ENCODE measurements around the gene PRR23B.
A peak's percentile ranks its signal among the peaks of the same experiment; 100 is the strongest.

The PRR23B gene

DNA sequence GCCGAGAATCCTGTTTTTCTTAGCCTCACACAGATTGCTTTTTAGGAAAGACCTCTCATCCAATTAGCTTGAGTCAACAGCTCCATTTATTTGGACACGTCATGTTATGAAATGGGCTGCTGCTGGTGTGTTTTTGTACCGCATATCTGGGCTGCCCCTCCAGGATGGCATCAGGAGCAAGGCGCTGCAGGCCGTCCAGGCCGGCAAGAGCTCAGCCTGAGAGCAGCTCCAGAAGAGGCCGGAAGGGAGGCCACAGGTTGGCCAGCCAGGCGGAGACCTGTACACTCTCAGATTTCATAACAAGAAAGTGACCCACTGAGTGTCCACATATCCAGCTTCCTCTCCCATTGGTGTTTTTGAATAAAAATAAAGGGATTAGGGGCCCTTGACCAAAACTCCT lies 45.4 kb downstream of the PRR23B start:
- Histone ChIP-seq H3K4me2 (ENCODE audit: low read depth, low read length, poor library complexity, severe bottlenecking) (no peak overlapping the region), H3K9me2 (replicated peaks; ENCODE audit: low read depth, low read length) (no peaks in the 10 kb centered on the region), H3K4me1 (ENCODE audit: insufficient read depth, low read length, poor library complexity, severe bottlenecking) (peaks cover 10% of the 10 kb centered on the region), H3K79me2 (ENCODE audit: insufficient read depth, low read length) (no peaks in the 10 kb centered on the region), H3K4me3 (ENCODE audit: low read length, poor library complexity, severe bottlenecking) (no peak overlapping the region), H3K9me3 (ENCODE audit: insufficient read depth, low read depth, low read length) (no peaks in the 10 kb centered on the region), H3K36me3 (ENCODE audit: insufficient read depth, low read length) (no peaks in the 10 kb centered on the region), H4K20me1 (ENCODE audit: insufficient read depth, low read length, poor library complexity, severe bottlenecking) (no peaks in the 10 kb centered on the region), H3K9ac (ENCODE audit: low read depth, low read length, poor library complexity, severe bottlenecking) (no peak overlapping the region), H3K27me3 (ENCODE audit: insufficient read depth, low read length, poor library complexity, severe bottlenecking) (no peaks in the 10 kb centered on the region), H2AFZ (ENCODE audit: low read length) (no peak overlapping the region), H3F3A (ENCODE audit: low read depth) (no peaks in the 10 kb centered on the region)
- no peak for TF ChIP-seq EZH2phosphoT487 (IDR thresholded peaks at IDR 0.05; ENCODE audit: borderline replicate concordance)
- TF ChIP-seq, protein P1, sequence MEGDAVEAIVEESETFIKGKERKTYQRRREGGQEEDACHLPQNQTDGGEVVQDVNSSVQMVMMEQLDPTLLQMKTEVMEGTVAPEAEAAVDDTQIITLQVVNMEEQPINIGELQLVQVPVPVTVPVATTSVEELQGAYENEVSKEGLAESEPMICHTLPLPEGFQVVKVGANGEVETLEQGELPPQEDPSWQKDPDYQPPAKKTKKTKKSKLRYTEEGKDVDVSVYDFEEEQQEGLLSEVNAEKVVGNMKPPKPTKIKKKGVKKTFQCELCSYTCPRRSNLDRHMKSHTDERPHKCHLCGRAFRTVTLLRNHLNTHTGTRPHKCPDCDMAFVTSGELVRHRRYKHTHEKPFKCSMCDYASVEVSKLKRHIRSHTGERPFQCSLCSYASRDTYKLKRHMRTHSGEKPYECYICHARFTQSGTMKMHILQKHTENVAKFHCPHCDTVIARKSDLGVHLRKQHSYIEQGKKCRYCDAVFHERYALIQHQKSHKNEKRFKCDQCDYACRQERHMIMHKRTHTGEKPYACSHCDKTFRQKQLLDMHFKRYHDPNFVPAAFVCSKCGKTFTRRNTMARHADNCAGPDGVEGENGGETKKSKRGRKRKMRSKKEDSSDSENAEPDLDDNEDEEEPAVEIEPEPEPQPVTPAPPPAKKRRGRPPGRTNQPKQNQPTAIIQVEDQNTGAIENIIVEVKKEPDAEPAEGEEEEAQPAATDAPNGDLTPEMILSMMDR (conservative IDR thresholded peaks at IDR 0.05; ENCODE audit: low read length): no peak

DNA sequence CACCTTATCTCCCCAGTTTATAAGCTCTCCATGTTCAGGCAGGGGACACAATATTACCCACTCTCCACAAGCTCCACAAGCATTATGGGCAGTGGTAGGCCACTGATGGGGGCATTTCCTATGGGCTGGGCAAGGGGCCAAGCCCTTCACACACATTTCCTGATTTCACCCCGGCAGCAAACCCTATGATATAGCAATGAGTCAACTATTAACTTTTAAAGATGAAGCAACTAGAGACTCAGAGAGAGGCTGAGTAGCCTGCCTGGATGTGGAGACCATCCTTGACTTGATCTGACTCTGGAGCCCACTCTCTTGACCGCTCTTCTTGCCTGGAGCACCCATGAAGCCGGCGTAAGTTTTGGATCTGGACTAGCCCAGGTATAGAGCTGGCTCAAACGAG lies 46.3 kb downstream of the PRR23B start:
- Histone ChIP-seq H3K36me3 (ENCODE audit: insufficient read depth, low read length) (no peaks in the 10 kb centered on the region), H3F3A (ENCODE audit: low read depth) (no peaks in the 10 kb centered on the region), H3K79me2 (ENCODE audit: insufficient read depth, low read length) (no peaks in the 10 kb centered on the region), H3K4me1 (ENCODE audit: insufficient read depth, low read length, poor library complexity, severe bottlenecking) (peaks cover 10% of the 10 kb centered on the region), H4K20me1 (ENCODE audit: insufficient read depth, low read length, poor library complexity, severe bottlenecking) (no peaks in the 10 kb centered on the region), H3K9ac (ENCODE audit: low read depth, low read length, poor library complexity, severe bottlenecking) (no peak overlapping the region), H3K9me2 (replicated peaks; ENCODE audit: low read depth, low read length) (no peaks in the 10 kb centered on the region), H3K4me3 (ENCODE audit: low read length, poor library complexity, severe bottlenecking) (no peak overlapping the region), H2AFZ (ENCODE audit: low read length) (peak overlapping the region; percentile 7; the same call in 1 of the 2 replicates), H3K9me3 (ENCODE audit: insufficient read depth, low read depth, low read length) (no peaks in the 10 kb centered on the region), H3K27me3 (ENCODE audit: insufficient read depth, low read length, poor library complexity, severe bottlenecking) (no peaks in the 10 kb centered on the region), H3K4me2 (ENCODE audit: low read depth, low read length, poor library complexity, severe bottlenecking) (no peak overlapping the region)
- TF ChIP-seq, protein P1 (conservative IDR thresholded peaks at IDR 0.05; ENCODE audit: low read length): no peak

DNA sequence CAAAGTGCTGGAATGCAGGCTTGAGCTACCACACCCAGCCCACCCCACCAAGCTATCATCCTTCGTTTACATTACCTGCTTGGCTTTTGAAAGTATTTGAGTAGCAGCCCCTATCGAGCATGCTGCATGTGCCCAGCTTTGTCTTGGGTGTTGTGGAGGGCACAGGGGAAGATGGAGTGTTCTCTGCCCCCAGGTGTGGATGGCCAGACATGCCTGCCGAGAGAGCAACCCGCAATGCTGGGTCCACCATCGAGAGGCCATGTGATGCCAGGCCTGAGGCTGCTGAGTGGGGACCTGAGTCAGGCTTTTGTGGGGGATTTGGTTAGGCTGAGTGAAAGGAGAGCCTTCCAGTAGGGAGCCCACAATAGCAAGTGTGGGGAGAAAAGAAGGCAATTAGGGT lies 47.8 kb downstream of the PRR23B start:
- Histone ChIP-seq H3F3A (ENCODE audit: low read depth) (no peaks in the 10 kb centered on the region), H3K9ac (ENCODE audit: low read depth, low read length, poor library complexity, severe bottlenecking) (no peak overlapping the region), H2AFZ (ENCODE audit: low read length) (no peak overlapping the region), H3K4me1 (ENCODE audit: insufficient read depth, low read length, poor library complexity, severe bottlenecking) (peaks cover 10% of the 10 kb centered on the region), H3K9me2 (replicated peaks; ENCODE audit: low read depth, low read length) (no peaks in the 10 kb centered on the region), H3K4me2 (ENCODE audit: low read depth, low read length, poor library complexity, severe bottlenecking) (no peak overlapping the region), H3K9me3 (ENCODE audit: insufficient read depth, low read depth, low read length) (no peaks in the 10 kb centered on the region), H3K79me2 (ENCODE audit: insufficient read depth, low read length) (no peaks in the 10 kb centered on the region), H4K20me1 (ENCODE audit: insufficient read depth, low read length, poor library complexity, severe bottlenecking) (no peaks in the 10 kb centered on the region), H3K36me3 (ENCODE audit: insufficient read depth, low read length) (no peaks in the 10 kb centered on the region), H3K4me3 (ENCODE audit: low read length, poor library complexity, severe bottlenecking) (no peak overlapping the region), H3K27me3 (ENCODE audit: insufficient read depth, low read length, poor library complexity, severe bottlenecking) (no peaks in the 10 kb centered on the region)
- TF ChIP-seq, protein P1 (conservative IDR thresholded peaks at IDR 0.05; ENCODE audit: low read length): no peak
- TF ChIP-seq EZH2phosphoT487 (IDR thresholded peaks at IDR 0.05; ENCODE audit: borderline replicate concordance): no peak

Data from Loucy (cell line).